ENCODE data around the gene PSPN. TPM values are rescaled to one million over a fixed set of nuclear protein-coding genes. Genes with fewer than 3 reads are reported as not detected.
A peak's percentile ranks its signal among the peaks of the same experiment; 100 is the strongest.

The PSPN gene
- total and polyA plus RNA-seq, 9 of the 15 experiments (the other 6 are each of a cell fraction or from before 2014, with no cell fraction given): 0.21 to 1.1 (median 0.58) TPM

DNA sequence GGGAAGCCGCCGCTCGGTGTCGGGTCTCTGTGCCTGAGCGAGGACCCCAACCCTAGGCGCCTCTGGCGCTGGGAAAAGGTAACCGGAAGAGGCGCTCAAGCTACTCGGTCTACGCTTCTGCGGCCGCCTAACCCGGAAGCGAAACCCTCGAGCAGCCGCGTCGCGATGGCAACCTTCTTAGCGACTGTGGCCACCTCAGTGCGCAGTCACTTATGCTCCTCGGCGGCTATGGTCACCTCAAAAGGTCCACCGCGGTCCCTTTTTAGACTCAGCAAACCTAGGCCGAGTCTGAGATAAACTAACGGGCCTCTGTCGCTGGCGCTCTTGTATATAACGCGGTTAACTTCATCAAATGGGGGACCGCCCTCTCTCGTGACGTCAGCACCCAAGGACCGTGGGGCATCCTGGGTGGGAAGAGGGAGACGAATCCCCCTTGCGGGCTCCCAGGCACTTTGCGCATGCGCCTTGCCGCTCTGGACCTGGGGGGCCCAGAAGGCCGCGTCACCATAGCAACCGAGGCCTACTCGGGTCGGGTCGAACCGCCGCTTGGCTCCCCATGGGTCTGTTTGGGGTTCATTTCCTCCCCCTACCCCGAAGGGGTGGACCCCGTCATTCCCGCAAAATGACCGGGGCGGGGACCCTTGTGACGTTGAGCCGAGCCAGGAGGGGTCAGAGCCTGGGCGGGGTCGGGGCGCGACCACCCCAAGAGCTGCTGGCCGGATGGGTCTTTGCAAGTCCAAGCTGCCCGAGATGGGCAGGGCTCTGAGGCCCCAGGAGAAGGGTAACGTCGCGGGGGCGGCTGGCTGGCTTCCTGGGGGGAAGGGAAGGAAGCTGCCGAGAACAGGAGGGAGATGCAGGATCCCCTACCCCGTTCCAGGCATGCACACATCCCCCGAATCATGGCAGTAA, 17.6 kb upstream of the PSPN start, which contains the start of gene GTF2F1 (continued):
- TF ChIP-seq, protein P1, sequence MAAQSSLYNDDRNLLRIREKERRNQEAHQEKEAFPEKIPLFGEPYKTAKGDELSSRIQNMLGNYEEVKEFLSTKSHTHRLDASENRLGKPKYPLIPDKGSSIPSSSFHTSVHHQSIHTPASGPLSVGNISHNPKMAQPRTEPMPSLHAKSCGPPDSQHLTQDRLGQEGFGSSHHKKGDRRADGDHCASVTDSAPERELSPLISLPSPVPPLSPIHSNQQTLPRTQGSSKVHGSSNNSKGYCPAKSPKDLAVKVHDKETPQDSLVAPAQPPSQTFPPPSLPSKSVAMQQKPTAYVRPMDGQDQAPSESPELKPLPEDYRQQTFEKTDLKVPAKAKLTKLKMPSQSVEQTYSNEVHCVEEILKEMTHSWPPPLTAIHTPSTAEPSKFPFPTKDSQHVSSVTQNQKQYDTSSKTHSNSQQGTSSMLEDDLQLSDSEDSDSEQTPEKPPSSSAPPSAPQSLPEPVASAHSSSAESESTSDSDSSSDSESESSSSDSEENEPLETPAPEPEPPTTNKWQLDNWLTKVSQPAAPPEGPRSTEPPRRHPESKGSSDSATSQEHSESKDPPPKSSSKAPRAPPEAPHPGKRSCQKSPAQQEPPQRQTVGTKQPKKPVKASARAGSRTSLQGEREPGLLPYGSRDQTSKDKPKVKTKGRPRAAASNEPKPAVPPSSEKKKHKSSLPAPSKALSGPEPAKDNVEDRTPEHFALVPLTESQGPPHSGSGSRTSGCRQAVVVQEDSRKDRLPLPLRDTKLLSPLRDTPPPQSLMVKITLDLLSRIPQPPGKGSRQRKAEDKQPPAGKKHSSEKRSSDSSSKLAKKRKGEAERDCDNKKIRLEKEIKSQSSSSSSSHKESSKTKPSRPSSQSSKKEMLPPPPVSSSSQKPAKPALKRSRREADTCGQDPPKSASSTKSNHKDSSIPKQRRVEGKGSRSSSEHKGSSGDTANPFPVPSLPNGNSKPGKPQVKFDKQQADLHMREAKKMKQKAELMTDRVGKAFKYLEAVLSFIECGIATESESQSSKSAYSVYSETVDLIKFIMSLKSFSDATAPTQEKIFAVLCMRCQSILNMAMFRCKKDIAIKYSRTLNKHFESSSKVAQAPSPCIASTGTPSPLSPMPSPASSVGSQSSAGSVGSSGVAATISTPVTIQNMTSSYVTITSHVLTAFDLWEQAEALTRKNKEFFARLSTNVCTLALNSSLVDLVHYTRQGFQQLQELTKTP (IDR thresholded peaks at IDR 0.05; ENCODE audit: low read depth in 1 of 2, partially characterized antibody in 2 of 2): no peak
- TF ChIP-seq PTTG1 (tag; IDR thresholded peaks at IDR 0.05; ENCODE audit: low read depth) (no peak), MTA1 (IDR thresholded peaks at IDR 0.05; ENCODE audit: borderline replicate concordance) (peak; percentile 46; the same call in 1 of the 2 replicates), SUPT5H (IDR thresholded peaks at IDR 0.05) (peak; percentile 43), KLF1 (tag; IDR thresholded peaks at IDR 0.05) (0 out of 2 replicates have a peak, but pooled peaks have one; percentile 28), ATF7 (IDR thresholded peaks at IDR 0.05) (peak; percentile 95), SIN3B (IDR thresholded peaks at IDR 0.05; ENCODE audit: low read depth) (peak; percentile 81), BMI1 (IDR thresholded peaks at IDR 0.05; ENCODE audit: low read length) (no peak; the same call in none of the 2 replicates), RBM22 (IDR thresholded peaks at IDR 0.05; ENCODE audit: low read depth, low read length, poor library complexity, severe bottlenecking) (peak; percentile 44), MYC (IDR thresholded peaks at IDR 0.05; ENCODE audit: low read depth, low read length) (0 out of 2 replicates have a peak, but pooled peaks have one; percentile 25), MYC (CRISPR knock-in tag; IDR thresholded peaks at IDR 0.05; ENCODE audit: borderline replicate concordance, low read depth) (no peak), CBFB (CRISPR knock-in tag; IDR thresholded peaks at IDR 0.05) (0 out of 2 replicates have a peak, but pooled peaks have one; percentile 37), SMARCE1 (IDR thresholded peaks at IDR 0.05) (no peak), MTA3 (IDR thresholded peaks at IDR 0.05; ENCODE audit: borderline replicate concordance) (peak; percentile 29; the same call in 1 of the 2 replicates), YY1 (IDR thresholded peaks at IDR 0.05; ENCODE audit: borderline replicate concordance in 1 of 3, control insufficient read depth in 1 of 3, extremely low read depth in 1 of 3, insufficient read depth in 3 of 3, insufficient read length in 1 of 3, insufficient replicate concordance in 2 of 3, low read depth in 1 of 3, low read length in 2 of 3) (peak in 2 of 3 experiments; percentile 33 to 35), ZSCAN32 (CRISPR knock-in tag; IDR thresholded peaks at IDR 0.05) (no peak), POLR3A (IDR thresholded peaks at IDR 0.05; ENCODE audit: borderline replicate concordance, extremely low read depth, insufficient read depth, insufficient read length) (no peak)
- TF ChIP-seq, protein P2, sequence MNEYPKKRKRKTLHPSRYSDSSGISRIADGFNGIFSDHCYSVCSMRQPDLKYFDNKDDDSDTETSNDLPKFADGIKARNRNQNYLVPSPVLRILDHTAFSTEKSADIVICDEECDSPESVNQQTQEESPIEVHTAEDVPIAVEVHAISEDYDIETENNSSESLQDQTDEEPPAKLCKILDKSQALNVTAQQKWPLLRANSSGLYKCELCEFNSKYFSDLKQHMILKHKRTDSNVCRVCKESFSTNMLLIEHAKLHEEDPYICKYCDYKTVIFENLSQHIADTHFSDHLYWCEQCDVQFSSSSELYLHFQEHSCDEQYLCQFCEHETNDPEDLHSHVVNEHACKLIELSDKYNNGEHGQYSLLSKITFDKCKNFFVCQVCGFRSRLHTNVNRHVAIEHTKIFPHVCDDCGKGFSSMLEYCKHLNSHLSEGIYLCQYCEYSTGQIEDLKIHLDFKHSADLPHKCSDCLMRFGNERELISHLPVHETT (CRISPR knock-in tag; conservative IDR thresholded peaks at IDR 0.05 in 1 of 2, IDR thresholded peaks at IDR 0.05 in 1 of 2): peak in 1 of 2 experiments; percentile 65; a peak in 2 of 4 replicates
- TF ChIP-seq, protein P3, sequence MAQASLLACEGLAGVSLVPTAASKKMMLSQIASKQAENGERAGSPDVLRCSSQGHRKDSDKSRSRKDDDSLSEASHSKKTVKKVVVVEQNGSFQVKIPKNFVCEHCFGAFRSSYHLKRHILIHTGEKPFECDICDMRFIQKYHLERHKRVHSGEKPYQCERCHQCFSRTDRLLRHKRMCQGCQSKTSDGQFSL (CRISPR knock-in tag; IDR thresholded peaks at IDR 0.05): no peak
- TF ChIP-seq, protein P3 (tag; IDR thresholded peaks at IDR 0.05): no peak
